H4 (cell line): Measurements from ENCODE around the gene HMG20B. TPM values are rescaled to one million over a fixed set of nuclear protein-coding genes. Genes with fewer than 3 reads are reported as not detected.

ENCODE experiments used
- DNase-seq: peaks from one replicate; pipeline ENCODE4 v3.0.0-alpha.2; 2015; ENCODE audit warnings: low spot score
- total RNA-seq: library from RNA; depleted of rRNA; stranded (reverse); fragments of >200 nt; shearing (Covaris generic); gene quantifications from 2 replicates; pipeline ENCODE4 v1.2.3, GENCODE V29; 2014; rRNA removed

The HMG20B gene
- total RNA-seq, 1 experiment from 2014 or later = 72.2 TPM

GRCh38 chr19:3620817-3621547 lies 48.2 kb downstream of the HMG20B start:
- no peak for DNase-seq

DNA sequence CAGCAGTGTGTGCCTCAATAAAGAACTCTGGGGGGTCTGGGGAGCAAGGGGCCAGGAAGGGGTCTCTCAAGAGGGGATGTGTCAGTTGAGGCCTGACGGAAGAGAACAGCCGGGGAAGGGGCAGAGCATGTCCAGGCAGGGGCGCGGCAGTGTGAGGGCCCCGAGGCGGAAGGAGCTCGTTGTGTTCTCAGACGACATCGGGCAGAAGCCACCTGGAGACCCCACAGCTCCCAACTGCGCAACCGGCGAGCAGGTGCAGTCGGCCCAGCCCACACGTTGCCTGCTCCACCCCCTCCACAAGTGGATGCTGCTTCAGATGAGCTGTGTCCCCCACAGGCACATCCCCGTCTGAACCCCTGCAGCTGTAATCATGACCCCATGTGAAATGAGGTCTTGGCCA lies 48.9 kb downstream of the HMG20B start:
- DNase-seq = no peak

GRCh38 chr19:3622224-3622623 lies 49.5 kb downstream of the HMG20B start:
- DNase-seq = no peak

DNA sequence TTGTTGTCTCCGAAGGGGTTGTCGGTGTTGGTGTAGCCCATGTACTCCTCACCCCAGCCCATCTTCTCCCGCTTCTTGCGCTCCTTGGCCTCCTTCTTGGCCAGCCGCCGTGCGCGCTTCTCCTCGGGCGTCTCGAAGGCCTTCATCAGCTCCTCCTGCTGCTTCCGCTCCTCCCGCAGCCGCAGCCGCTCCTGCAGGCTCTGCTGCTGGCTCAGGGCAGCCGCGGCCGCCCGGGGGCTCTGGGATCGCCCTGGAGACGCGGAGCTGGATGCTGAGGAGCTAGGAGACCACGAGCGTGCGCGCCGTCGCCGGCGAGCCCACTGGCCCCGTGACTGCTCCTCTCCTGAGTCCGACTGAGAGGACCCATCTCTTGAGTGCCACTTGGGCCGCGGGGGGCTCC lies 51.0 kb downstream of the HMG20B start:
- no peak for DNase-seq

GRCh38 chr19:3625996-3626472 lies 53.3 kb downstream of the HMG20B start:
- DNase-seq = no peak

DNA sequence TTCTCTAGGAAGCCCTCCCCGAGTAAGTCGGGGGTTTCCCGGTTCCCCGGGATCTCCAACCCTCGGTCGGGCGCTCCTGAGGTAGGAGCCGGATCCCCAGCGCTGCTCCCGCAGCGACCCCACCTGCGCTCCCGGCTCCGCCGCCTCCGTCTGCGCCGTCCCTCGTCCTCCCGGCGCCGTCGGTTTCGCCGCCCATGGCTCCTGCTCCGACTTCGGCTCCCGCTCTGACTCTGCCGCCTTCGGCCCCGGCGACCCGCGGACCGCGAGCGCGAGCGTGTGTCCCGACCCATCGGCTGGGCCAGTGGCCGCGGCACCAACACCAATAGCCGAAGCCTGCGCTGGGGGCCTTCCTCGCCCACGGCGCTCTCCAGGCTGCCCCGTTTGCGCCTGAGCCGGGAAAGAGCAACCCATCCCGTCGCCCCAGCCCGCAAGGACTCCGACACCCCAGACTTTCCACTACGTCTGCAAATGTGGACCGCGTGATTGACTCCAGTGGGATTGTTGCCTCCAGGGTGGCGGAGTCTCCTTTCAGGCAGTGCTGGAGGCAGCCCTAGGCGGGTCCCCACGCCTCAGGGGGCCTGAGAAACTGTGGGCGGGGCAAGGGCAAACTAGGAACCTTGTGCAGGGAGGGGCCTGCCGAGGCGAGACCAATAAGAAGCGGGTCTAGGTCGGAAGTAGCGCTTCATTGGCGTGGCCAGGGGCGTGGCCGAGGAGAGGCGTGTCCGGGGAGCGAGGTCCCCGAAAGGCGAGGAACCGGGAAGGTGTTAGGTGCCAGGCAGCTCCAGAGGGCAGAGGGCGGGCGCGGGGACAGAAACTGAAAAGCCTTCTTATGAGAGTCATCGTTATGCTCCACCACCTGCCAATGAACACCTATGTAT lies 54.0 kb downstream of the HMG20B start, which contains the start of gene CACTIN:
Gene CACTIN, minus strand, starts transcription at position 318 of the 878 bp plus-strand sequence. Its CDS starts 28 bp downstream, at position 290.
- peak; percentile 98 for DNase-seq

GRCh38 chr19:3627351-3627723 lies 54.6 kb downstream of the HMG20B start:
- DNase-seq = no peak

Other genes with a start within 250 kb of the HMG20B start
- 19.8 and 20.0 TPM in 2 replicates for gene NFIC, start 206.4 kb upstream of the HMG20B start, total RNA-seq
- gene SMIM24, start 92.4 kb upstream of the HMG20B start, total RNA-seq = not detected in 2 replicates
- gene SMIM44, start 89.5 kb upstream of the HMG20B start, total RNA-seq = not detected in 2 replicates
- gene DOHH, start 72.3 kb upstream of the HMG20B start, total RNA-seq = 6.9 and 11.0 TPM in 2 replicates
- 20.0 and 24.3 TPM in 2 replicates for gene FZR1, start 66.6 kb upstream of the HMG20B start, total RNA-seq
- not detected in 2 replicates for gene TEKTIP1, start 33.8 kb upstream of the HMG20B start, total RNA-seq
- gene MFSD12, start 15.4 kb upstream of the HMG20B start, total RNA-seq = 32.1 and 55.1 TPM in 2 replicates
- gene GIPC3, start 12.5 kb downstream of the HMG20B start, total RNA-seq = not detected in 2 replicates
- gene TBXA2R, start 33.9 kb downstream of the HMG20B start, total RNA-seq = 1.6 TPM in 1 of 2 replicates, not detected in the other
- 12.1 and 13.9 TPM in 2 replicates for gene CACTIN, start 53.8 kb downstream of the HMG20B start, total RNA-seq
- 5.3 and 6.8 TPM in 2 replicates for gene PIP5K1C, start 127.5 kb downstream of the HMG20B start, total RNA-seq
- gene TJP3, start 135.4 kb downstream of the HMG20B start, total RNA-seq = 1.5 TPM in 1 of 2 replicates, not detected in the other
- 11.4 and 15.8 TPM in 2 replicates for gene APBA3, start 188.7 kb downstream of the HMG20B start, total RNA-seq
- gene MRPL54, start 189.7 kb downstream of the HMG20B start, total RNA-seq = 74.4 and 75.7 TPM in 2 replicates
- not detected in 2 replicates for gene RAX2, start 199.3 kb downstream of the HMG20B start, total RNA-seq
- 0.04 TPM in 1 of 2 replicates, not detected in the other for gene MATK, start 213.4 kb downstream of the HMG20B start, total RNA-seq